GM12878 (cell line): ENCODE measurements around the gene EPAS1.

Experiments used
- ATF3 ChIP-seq: IDR thresholded peaks from 2 replicates; pipeline ENCODE4 v1.6.1; 2011; ENCODE audit warnings: low read depth, mild to moderate bottlenecking, low read length, moderate library complexity, borderline replicate concordance; ENCODE audit errors: extremely low read depth
- HDAC6 ChIP-seq: fragments of 200-600 bp; sonication (generic); IDR thresholded peaks from one replicate; pipeline ENCODE4 v1.8.0; 2017; ENCODE audit warnings: antibody characterized with exemption; ENCODE audit not compliant: unreplicated experiment
- RAD21 ChIP-seq: IDR thresholded peaks from 2 replicates; pipeline ENCODE4 v1.6.1; 2011; ENCODE audit warnings: mild to moderate bottlenecking, low read depth, low read length, moderate library complexity; ENCODE audit not compliant: insufficient read depth
- SRF ChIP-seq, 2 experiments: IDR thresholded peaks; 2 replicates each; pipeline ENCODE4 v1.6.1; 2011; ENCODE audit warnings: low read depth in 2 of 2, low read length in 2 of 2, mild to moderate bottlenecking in 1 of 2, moderate library complexity in 1 of 2
- TF ChIP-seq, protein P1 (sequence below), 3 experiments: IDR thresholded peaks in 2 of 3; conservative IDR thresholded peaks in 1 of 3; 2 replicates each; pipeline ENCODE4 v1.5.1; 2011; ENCODE audit warnings: low read depth in 3 of 3, low read length in 3 of 3, mild to moderate bottlenecking in 3 of 3, control low read depth in 2 of 3, moderate library complexity in 2 of 3, inconsistent platforms in 1 of 3, mixed read lengths in 1 of 3; ENCODE audit not compliant: control insufficient read depth in 2 of 3, insufficient read depth in 1 of 3; ENCODE audit errors: extremely low read depth in 1 of 3

GRCh38 chr2:46368401-46368800 lies 71.2 kb downstream of the EPAS1 start:
- TF ChIP-seq HDAC6 (no peak), SRF (IDR thresholded peaks at IDR 0.05; ENCODE audit: low read depth in 2 of 2, low read length in 2 of 2) (no peak), RAD21 (no peak), ATF3 (no peak)
- TF ChIP-seq, protein P1, sequence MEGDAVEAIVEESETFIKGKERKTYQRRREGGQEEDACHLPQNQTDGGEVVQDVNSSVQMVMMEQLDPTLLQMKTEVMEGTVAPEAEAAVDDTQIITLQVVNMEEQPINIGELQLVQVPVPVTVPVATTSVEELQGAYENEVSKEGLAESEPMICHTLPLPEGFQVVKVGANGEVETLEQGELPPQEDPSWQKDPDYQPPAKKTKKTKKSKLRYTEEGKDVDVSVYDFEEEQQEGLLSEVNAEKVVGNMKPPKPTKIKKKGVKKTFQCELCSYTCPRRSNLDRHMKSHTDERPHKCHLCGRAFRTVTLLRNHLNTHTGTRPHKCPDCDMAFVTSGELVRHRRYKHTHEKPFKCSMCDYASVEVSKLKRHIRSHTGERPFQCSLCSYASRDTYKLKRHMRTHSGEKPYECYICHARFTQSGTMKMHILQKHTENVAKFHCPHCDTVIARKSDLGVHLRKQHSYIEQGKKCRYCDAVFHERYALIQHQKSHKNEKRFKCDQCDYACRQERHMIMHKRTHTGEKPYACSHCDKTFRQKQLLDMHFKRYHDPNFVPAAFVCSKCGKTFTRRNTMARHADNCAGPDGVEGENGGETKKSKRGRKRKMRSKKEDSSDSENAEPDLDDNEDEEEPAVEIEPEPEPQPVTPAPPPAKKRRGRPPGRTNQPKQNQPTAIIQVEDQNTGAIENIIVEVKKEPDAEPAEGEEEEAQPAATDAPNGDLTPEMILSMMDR (IDR thresholded peaks at IDR 0.05 in 2 of 3, conservative IDR thresholded peaks at IDR 0.05 in 1 of 3; ENCODE audit: control insufficient read depth in 2 of 3, extremely low read depth in 1 of 3, insufficient read depth in 1 of 3, low read depth in 3 of 3, low read length in 3 of 3), result no peak
